AG09319 (cell line): ENCODE results near the gene HEPN1.

Source experiments
- DNase-seq: peaks from one replicate; pipeline ENCODE4 v3.0.0-alpha.2; 2010; ENCODE audit warnings: low read depth; ENCODE audit errors: extremely low read depth
- TF ChIP-seq, protein P1 (sequence below): IDR thresholded peaks from 2 replicates; pipeline ENCODE4 v1.5.1; 2011; ENCODE audit warnings: low read depth, mild to moderate bottlenecking, inconsistent platforms, low read length, moderate library complexity

The HEPN1 gene

GRCh38 chr11:124890683-124891372 is 28.2 kb upstream of the HEPN1 start:
- TF ChIP-seq, protein P1, sequence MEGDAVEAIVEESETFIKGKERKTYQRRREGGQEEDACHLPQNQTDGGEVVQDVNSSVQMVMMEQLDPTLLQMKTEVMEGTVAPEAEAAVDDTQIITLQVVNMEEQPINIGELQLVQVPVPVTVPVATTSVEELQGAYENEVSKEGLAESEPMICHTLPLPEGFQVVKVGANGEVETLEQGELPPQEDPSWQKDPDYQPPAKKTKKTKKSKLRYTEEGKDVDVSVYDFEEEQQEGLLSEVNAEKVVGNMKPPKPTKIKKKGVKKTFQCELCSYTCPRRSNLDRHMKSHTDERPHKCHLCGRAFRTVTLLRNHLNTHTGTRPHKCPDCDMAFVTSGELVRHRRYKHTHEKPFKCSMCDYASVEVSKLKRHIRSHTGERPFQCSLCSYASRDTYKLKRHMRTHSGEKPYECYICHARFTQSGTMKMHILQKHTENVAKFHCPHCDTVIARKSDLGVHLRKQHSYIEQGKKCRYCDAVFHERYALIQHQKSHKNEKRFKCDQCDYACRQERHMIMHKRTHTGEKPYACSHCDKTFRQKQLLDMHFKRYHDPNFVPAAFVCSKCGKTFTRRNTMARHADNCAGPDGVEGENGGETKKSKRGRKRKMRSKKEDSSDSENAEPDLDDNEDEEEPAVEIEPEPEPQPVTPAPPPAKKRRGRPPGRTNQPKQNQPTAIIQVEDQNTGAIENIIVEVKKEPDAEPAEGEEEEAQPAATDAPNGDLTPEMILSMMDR, result no peak

DNA sequence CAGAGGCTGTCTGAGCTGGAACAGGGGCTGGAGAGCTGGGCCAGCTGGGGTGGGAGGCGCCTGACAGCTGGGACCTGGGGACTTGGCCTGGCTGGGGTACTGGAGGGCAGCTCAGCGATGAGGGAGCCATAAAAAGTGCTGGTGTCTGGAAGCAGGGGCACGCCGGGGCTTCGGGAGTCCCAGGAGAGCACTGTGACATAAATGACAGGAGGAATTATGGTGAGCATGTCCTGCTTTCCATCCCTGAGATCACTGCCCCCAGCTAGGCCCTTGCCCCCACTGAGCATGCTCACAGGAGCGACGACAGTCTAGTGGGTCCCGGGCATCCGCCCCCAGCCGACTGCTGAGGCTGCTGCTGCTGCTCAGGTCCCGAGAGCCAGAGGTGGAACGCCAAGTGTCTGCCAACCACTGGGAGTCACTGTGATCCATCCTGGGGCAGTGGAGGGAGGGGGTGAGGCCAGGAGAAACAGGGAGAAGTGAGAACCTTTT is 27.6 kb upstream of the HEPN1 start:
- DNase-seq, result no peak
- TF ChIP-seq, protein P1, result no peak; the same call in 1 of the 2 replicates

More at GRCh38 chr11:124890683-124891372, 28.2 kb upstream of the HEPN1 start:
- no peak for DNase-seq

DNA sequence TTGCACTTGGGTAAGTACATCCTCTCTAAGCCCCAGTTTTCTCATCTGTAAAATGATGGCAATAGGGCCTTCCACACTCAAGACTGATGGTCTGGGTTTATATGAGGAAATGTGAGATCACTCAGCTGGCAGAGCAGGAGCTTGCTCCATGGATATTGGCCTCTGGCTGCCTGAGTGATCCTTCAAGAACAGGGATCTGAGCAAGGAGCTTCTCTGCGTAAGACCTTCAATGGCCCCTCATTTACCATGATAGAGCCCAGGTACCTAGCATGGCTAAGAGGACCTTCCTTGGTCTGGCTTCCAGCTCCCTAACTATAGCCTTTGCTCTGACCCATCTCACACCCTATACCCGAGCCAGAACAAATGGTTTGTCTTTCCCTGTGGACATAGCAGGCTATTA is 26.9 kb upstream of the HEPN1 start:
- no peak for DNase-seq

GRCh38 chr11:124892750-124893454 is 26.1 kb upstream of the HEPN1 start:
- no peak for DNase-seq
- TF ChIP-seq, protein P1, result no peak

More for the DNA sequence above, 26.9 kb upstream of the HEPN1 start:
- TF ChIP-seq, protein P1, result no peak

- TF ChIP-seq, protein P1, result no peak
- DNase-seq, result no peak
Measured at GRCh38 chr11:124893781-124894401, 25.2 kb upstream of the HEPN1 start.

- DNase-seq, result no peak
- TF ChIP-seq, protein P1, result no peak
Measured at GRCh38 chr11:124894606-124895430, 24.2 kb upstream of the HEPN1 start.
